H1 (cell line): ENCODE data around the gene AGPAT4. TPM values are rescaled to one million over a fixed set of nuclear protein-coding genes. Genes with fewer than 3 reads are reported as not detected.

Source experiments
- CTCF ChIA-PET: fragments of 300-600 bp; sonication (Branson Sonifier 250); formaldehyde crosslinking; loops from one replicate; lab custom pipeline; 2021; ENCODE audit not compliant: partially characterized antibody; lab: Charles Lee
- POLR2A ChIA-PET: fragments of 300-600 bp; sonication (Branson Sonifier 250); formaldehyde crosslinking; loops from one replicate; lab custom pipeline; 2021; ENCODE audit warnings: inconsistent platforms; ENCODE audit not compliant: partially characterized antibody; lab: Charles Lee
- DNase-seq, 2 experiments: peaks; one replicate each; pipeline versions ENCODE4 v3.0.0 to v3.0.0-alpha.2; 2010 to 2022; ENCODE audit warnings: low spot score in 2 of 2, low read depth in 1 of 2, mixed read lengths in 1 of 2
- FAIRE-seq: peaks from 2 replicates; lab custom pipeline; 2011; peaks lifted over from hg19 to GRCh38; lab: Jason Lieb, UNC
- H2AFZ ChIP-seq: 2 replicates; pipeline ENCODE4 v1.8.1; 2012; ENCODE audit warnings: low read length, inconsistent platforms
- H2AK5ac ChIP-seq: 2 replicates; pipeline ENCODE4 v1.6.1; 2013; ENCODE audit warnings: low read depth, low read length
- H2BK120ac ChIP-seq: replicated peaks from 2 replicates; pipeline ENCODE3; 2013; ENCODE audit warnings: low read depth, low read length, inconsistent platforms
- H2BK12ac ChIP-seq: 2 replicates; pipeline ENCODE4 v1.6.1; 2013; ENCODE audit warnings: low read depth, low read length
- H2BK15ac ChIP-seq: 2 replicates; pipeline ENCODE4 v1.6.1; 2013; ENCODE audit warnings: low read length
- H2BK20ac ChIP-seq: 2 replicates; pipeline ENCODE4 v1.6.1; 2013; ENCODE audit warnings: low read length
- H2BK5ac ChIP-seq: 2 replicates; pipeline ENCODE4 v1.6.1; 2013; ENCODE audit warnings: low read depth, low read length
- H3K14ac ChIP-seq: 2 replicates; pipeline ENCODE4 v1.6.1; 2013; ENCODE audit warnings: inconsistent platforms; ENCODE audit not compliant: insufficient read length
- H3K18ac ChIP-seq: 2 replicates; pipeline ENCODE4 v1.6.1; 2013; ENCODE audit warnings: low read length; ENCODE audit errors: extremely low read depth
- H3K23ac ChIP-seq: 2 replicates; pipeline ENCODE4 v1.6.1; 2013; ENCODE audit warnings: inconsistent platforms; ENCODE audit not compliant: insufficient read length
- H3K23me2 ChIP-seq: 2 replicates; pipeline ENCODE4 v1.6.1; 2013; ENCODE audit warnings: low read depth, low read length
- H3K27ac ChIP-seq: 2 replicates; pipeline ENCODE4 v1.6.1; 2011; ENCODE audit warnings: low read depth, low read length, inconsistent platforms
- H3K27me3 ChIP-seq, 4 experiments: replicated peaks in 1 of 4; 1 replicate in 1 of 4; 2 replicates in 3 of 4; pipeline versions ENCODE4 v1.6.1 to v1.8.1; 2011 to 2013; ENCODE audit warnings: low read length in 3 of 4, mild to moderate bottlenecking in 3 of 4, inconsistent platforms in 2 of 4, mixed read lengths in 2 of 4, moderate library complexity in 1 of 4; ENCODE audit not compliant: control insufficient read depth in 3 of 4, insufficient read depth in 3 of 4; ENCODE audit errors: extremely low read depth in 1 of 4
- H3K36me3 ChIP-seq, 4 experiments: 2 replicates each; pipeline versions ENCODE4 v1.6.1 to v1.8.1; 2011 to 2013; ENCODE audit warnings: mild to moderate bottlenecking in 4 of 4, low read length in 3 of 4, moderate library complexity in 2 of 4, control low read depth in 1 of 4, inconsistent platforms in 1 of 4; ENCODE audit not compliant: insufficient read depth in 4 of 4, control insufficient read depth in 2 of 4
- H3K4ac ChIP-seq: replicated peaks from 2 replicates; pipeline ENCODE3; 2013; ENCODE audit warnings: low read length, low read depth, mixed read lengths, inconsistent platforms; ENCODE audit not compliant: insufficient read length
- H3K4me1 ChIP-seq, 4 experiments: replicated peaks in 1 of 4; 1 replicate in 1 of 4; 2 replicates in 3 of 4; pipeline versions ENCODE4 v1.6.1 to v1.8.1; 2011 to 2013; ENCODE audit warnings: low read length in 3 of 4, inconsistent platforms in 2 of 4, mixed read lengths in 1 of 4; ENCODE audit not compliant: insufficient read depth in 4 of 4, control insufficient read depth in 3 of 4
- H3K4me2 ChIP-seq, 2 experiments: 2 replicates each; pipeline versions ENCODE4 v1.6.1 to v1.8.1; 2011 to 2013; ENCODE audit warnings: low read depth in 2 of 2, low read length in 2 of 2, control low read depth in 1 of 2, inconsistent platforms in 1 of 2, mild to moderate bottlenecking in 1 of 2; ENCODE audit not compliant: insufficient read depth in 1 of 2
- H3K4me3 ChIP-seq, 4 experiments: fragments of 200-600, 300-600 bp in 1 of 4; sonication (generic), shearing (Covaris generic), sonication (Bioruptor Twin) in 1 of 4; 2 replicates each; pipeline versions ENCODE4 v1.5.1 to v1.8.1; 2011 to 2016; ENCODE audit warnings: low read length in 4 of 4, low read depth in 3 of 4, control low read depth in 2 of 4, inconsistent platforms in 2 of 4, mild to moderate bottlenecking in 2 of 4, mixed read lengths in 1 of 4, moderate library complexity in 1 of 4; ENCODE audit not compliant: insufficient read depth in 2 of 4; ENCODE audit errors: extremely low read depth in 1 of 4
- H3K56ac ChIP-seq: replicated peaks from 2 replicates; pipeline ENCODE3; 2013; ENCODE audit warnings: low read depth, mild to moderate bottlenecking, mixed read lengths, low read length, inconsistent platforms; ENCODE audit not compliant: insufficient read length
- H3K79me1 ChIP-seq: 2 replicates; pipeline ENCODE4 v1.6.1; 2013; ENCODE audit warnings: low read depth, low read length, control low read depth
- H3K79me2 ChIP-seq, 2 experiments: 2 replicates each; pipeline versions ENCODE4 v1.6.1 to v1.8.1; 2012 to 2013; ENCODE audit warnings: low read length in 2 of 2, mild to moderate bottlenecking in 2 of 2, inconsistent platforms in 1 of 2; ENCODE audit not compliant: insufficient read depth in 2 of 2, control insufficient read depth in 1 of 2
- H3K9ac ChIP-seq, 4 experiments: replicated peaks in 1 of 4; 1 replicate in 1 of 4; 2 replicates in 3 of 4; pipeline versions ENCODE4 v1.6.1 to v1.8.1; 2011 to 2013; ENCODE audit warnings: low read depth in 3 of 4, low read length in 3 of 4, control low read depth in 2 of 4, mild to moderate bottlenecking in 2 of 4, moderate library complexity in 2 of 4, inconsistent platforms in 1 of 4; ENCODE audit errors: extremely low read depth in 1 of 4
- H3K9me3 ChIP-seq, 2 experiments: 2 replicates each; pipeline versions ENCODE4 v1.6.1 to v1.8.1; 2012 to 2013; ENCODE audit warnings: mild to moderate bottlenecking in 2 of 2, moderate library complexity in 2 of 2, control low read depth in 1 of 2, inconsistent platforms in 1 of 2, low read depth in 1 of 2, low read length in 1 of 2, mixed read lengths in 1 of 2; ENCODE audit not compliant: insufficient read depth in 2 of 2
- H4K20me1 ChIP-seq, 2 experiments: replicated peaks in 1 of 2; 2 replicates each; pipeline versions ENCODE3 to v1.8.1; 2011 to 2013; ENCODE audit warnings: inconsistent platforms in 2 of 2, low read length in 2 of 2, mild to moderate bottlenecking in 1 of 2; ENCODE audit not compliant: insufficient read depth in 2 of 2, control insufficient read depth in 1 of 2
- H4K5ac ChIP-seq: 2 replicates; pipeline ENCODE4 v1.6.1; 2013; ENCODE audit warnings: low read length, low read depth, mixed read lengths, inconsistent platforms; ENCODE audit not compliant: insufficient read length
- H4K8ac ChIP-seq: 2 replicates; pipeline ENCODE4 v1.8.0; 2013; ENCODE audit warnings: mild to moderate bottlenecking, moderate library complexity, low read length, inconsistent platforms; ENCODE audit not compliant: insufficient read depth; ENCODE audit errors: extremely low read depth
- H4K91ac ChIP-seq: replicated peaks from 2 replicates; pipeline ENCODE3; 2013; ENCODE audit warnings: low read length, mixed read lengths, inconsistent platforms; ENCODE audit not compliant: insufficient read length
- ATF3 ChIP-seq: IDR thresholded peaks from 2 replicates; pipeline ENCODE4 v1.6.1; 2011; ENCODE audit warnings: low read depth, mild to moderate bottlenecking, low read length; ENCODE audit not compliant: insufficient read depth
- CBX5 ChIP-seq: fragments of 300-800, 300-1000 bp; sonication (generic); IDR thresholded peaks from 2 replicates; pipeline ENCODE4 v1.7.1; 2016; ENCODE audit warnings: antibody characterized with exemption, low read length, low read depth
- CREB1 ChIP-seq: IDR thresholded peaks from 2 replicates; pipeline ENCODE4 v1.6.1; 2012; ENCODE audit warnings: inconsistent platforms
- HDAC2 ChIP-seq, 2 experiments: fragments of 300-600 bp in 1 of 2; sonication (generic) in 1 of 2; IDR thresholded peaks; 2 replicates each; pipeline ENCODE4 v1.6.1; 2011 to 2012; ENCODE audit warnings: low read depth in 2 of 2, low read length in 2 of 2, mild to moderate bottlenecking in 2 of 2, moderate library complexity in 2 of 2, borderline replicate concordance in 1 of 2, inconsistent platforms in 1 of 2
- KDM1A ChIP-seq: fragments of 200-600, 300-600 bp; sonication (generic); IDR thresholded peaks from 2 replicates; pipeline ENCODE4 v1.7.1; 2016; ENCODE audit warnings: mild to moderate bottlenecking, low read length, borderline replicate concordance
- KDM4A ChIP-seq: IDR thresholded peaks from one replicate; pipeline ENCODE4 v1.7.1; 2012; ENCODE audit warnings: low read depth, mild to moderate bottlenecking, moderate library complexity, low read length, inconsistent platforms; ENCODE audit not compliant: severe bottlenecking
- TAF1 ChIP-seq: IDR thresholded peaks from 2 replicates; pipeline ENCODE4 v1.6.1; 2011; ENCODE audit warnings: mild to moderate bottlenecking, low read depth, low read length
- WGBS, 2 experiments: shearing (Covaris generic) in 1 of 2; methylation state at CpG; one replicate each; pipeline versions ENCODE4 v1.1.6 to v1.1.7; 2013 to 2015; ENCODE audit warnings: low lambda C conversion rate in 2 of 2, mixed read lengths in 2 of 2, inconsistent platforms in 1 of 2, low coverage in 1 of 2, missing lambda C conversion rate in 1 of 2; ENCODE audit not compliant: insufficient replicate concordance in 2 of 2, insufficient coverage in 1 of 2, insufficient read length in 1 of 2; ENCODE audit errors: extremely low coverage in 1 of 2, missing lambda C conversion rate in 1 of 2; 5-methylcytosine and 5-hydroxymethylcytosine counted together
- polyA plus RNA-seq, 7 experiments: library from polyadenylated mRNA; depleted of rRNA in 3 of 7; stranded (reverse) in 5 of 7; unstranded in 2 of 7; fragments of >200 nt in 5 of 7; fragments of 200-250 nt in 2 of 7; gene quantifications; 1 replicate in 5 of 7; 2 replicates in 1 of 7; 4 replicates in 1 of 7; pipeline versions ENCODE4 v1.2.1 to v1.2.3, GENCODE V29; 2011 to 2013; ENCODE audit warnings: missing spikeins in 2 of 7, mixed read lengths in 2 of 7
- total RNA-seq: library from RNA; stranded (reverse); fragmentation: NEBNext Ultra II Directional; extraction: Animal tissue kit (Norgen Biotek cat#: 25700); gene quantifications from 2 replicates; pipeline ENCODE4 v1.2.1, GENCODE V29; 2021
- TF ChIP-seq, protein P1 (sequence below), 3 experiments: IDR thresholded peaks; 1 replicate in 2 of 3; 2 replicates in 1 of 3; pipeline versions ENCODE4 v1.5.1 to v1.6.1; 2011; ENCODE audit warnings: low read length in 3 of 3, mild to moderate bottlenecking in 3 of 3, inconsistent platforms in 2 of 3, low read depth in 1 of 3, moderate library complexity in 1 of 3; ENCODE audit not compliant: insufficient read depth in 1 of 3; ENCODE audit errors: control extremely low read depth in 1 of 3

The AGPAT4 gene
- total and polyA plus RNA-seq, 2 of the 8 experiments (the other 6 are each of a cell fraction or from before 2014, with no cell fraction given), result 13.5 to 23.8 TPM

DNA sequence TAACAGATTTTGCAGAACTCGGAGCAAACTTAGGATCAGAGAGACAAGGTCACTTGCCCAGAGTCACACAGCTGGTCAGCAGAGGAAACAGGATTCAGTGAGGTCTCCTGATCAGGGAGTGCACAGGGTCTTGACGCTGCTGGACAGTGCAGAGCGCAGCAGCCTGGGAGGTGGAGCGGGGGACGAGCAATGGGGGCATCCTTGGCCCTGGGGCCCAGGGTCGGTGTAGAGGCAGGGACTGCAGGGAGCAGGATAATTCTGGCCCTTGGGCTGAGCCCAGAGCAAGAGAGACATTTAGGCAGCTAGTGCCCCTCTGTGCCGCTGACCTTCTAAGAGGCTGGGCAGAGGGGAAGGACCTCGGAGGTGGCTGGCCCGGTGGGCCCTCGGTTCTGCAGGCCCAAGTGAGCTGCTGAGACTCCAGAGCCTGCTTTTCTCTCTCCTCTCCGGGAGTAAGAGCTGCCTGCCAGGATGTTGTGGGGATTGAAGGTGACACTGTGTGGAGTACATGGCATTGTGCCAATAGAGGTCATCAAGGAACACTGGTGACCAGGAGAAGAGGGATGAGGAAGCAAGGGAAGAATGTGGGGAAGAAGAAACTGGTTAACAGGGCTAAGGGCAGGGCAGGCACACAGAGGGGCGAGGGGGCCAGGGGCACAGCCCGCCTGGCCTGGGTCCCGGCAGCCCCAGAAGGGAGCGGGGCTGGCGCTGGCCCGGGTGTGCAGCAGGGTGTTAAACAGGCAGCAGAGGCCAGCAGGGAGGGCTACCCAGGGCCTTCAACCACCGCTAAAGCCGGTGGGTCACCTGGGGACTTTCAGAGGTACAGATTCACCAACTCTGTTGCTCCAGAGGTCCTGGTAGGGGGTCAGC, 122.0 kb downstream of the AGPAT4 start:
- ChIA-PET CTCF (interaction anchor here (0.7 to 5.8 kb wide), 12 partner anchors 8 to 222 kb away, joined by 3 to 40 read pairs (median 6); no protein-coding TSS in a partner anchor), POLR2A (no interaction called here)
- DNase-seq (no peak), FAIRE-seq (no peak)
- H4K5ac ChIP-seq, result no peak overlapping the region
- H3K4me2 ChIP-seq, result no peak overlapping the region
- no peak overlapping the region for H2BK5ac ChIP-seq
- WGBS, 2 experiments, result 92% methylated on average over 15 of the region's 19 CpGs; no CpG with 5 or more reads in 1 of the 2 experiments
- H3K79me2 ChIP-seq, result no peaks in the 10 kb centered on the region
- H4K91ac ChIP-seq, result no peak overlapping the region
- no peak overlapping the region for H3K18ac ChIP-seq
- no peak overlapping the region for H2BK12ac ChIP-seq
- no peak overlapping the region for H3K14ac ChIP-seq
- H3K4me3 ChIP-seq, result no peak overlapping the region
- H2AFZ ChIP-seq, result no peak overlapping the region
- peak overlapping the region; percentile 19; the same call in 1 of the 2 replicates for H4K8ac ChIP-seq
- peaks cover 2 to 7% of the 10 kb centered on the region in 2 experiments for H4K20me1 ChIP-seq
- no peak overlapping the region for H3K56ac ChIP-seq
- H3K9me3 ChIP-seq, result 0 out of 4 replicates have a peak, but pooled peaks cover 0 to under 1% of the 10 kb centered on the region in 2 experiments
- H3K4me1 ChIP-seq, result no peaks in the 10 kb centered on the region
- H3K9ac ChIP-seq, result no peak overlapping the region
- H3K79me1 ChIP-seq, result no peaks in the 10 kb centered on the region; the same call in 1 of the 2 replicates
- no peaks in the 10 kb centered on the region for H3K27me3 ChIP-seq
- peaks cover 0 to 21% (median 8%) of the 10 kb centered on the region in 4 experiments; a peak in 6 of 8 replicates for H3K36me3 ChIP-seq
- H2AK5ac ChIP-seq, result no peak overlapping the region
- H3K4ac ChIP-seq, result no peak overlapping the region
- no peak overlapping the region for H3K23ac ChIP-seq
- H2BK20ac ChIP-seq, result no peak overlapping the region
- H3K23me2 ChIP-seq, result no peaks in the 10 kb centered on the region
- H2BK15ac ChIP-seq, result no peak overlapping the region
- H3K27ac ChIP-seq, result no peak overlapping the region
- no peak overlapping the region for H2BK120ac ChIP-seq
- TF ChIP-seq KDM4A, result no peak
- TF ChIP-seq ATF3, result no peak
- TF ChIP-seq CREB1, result no peak
- TF ChIP-seq TAF1, result no peak
- TF ChIP-seq HDAC2 (IDR thresholded peaks at IDR 0.05; ENCODE audit: borderline replicate concordance in 1 of 2, low read depth in 2 of 2, low read length in 2 of 2), result no peak
- TF ChIP-seq CBX5, result no peak
- TF ChIP-seq, protein P1, sequence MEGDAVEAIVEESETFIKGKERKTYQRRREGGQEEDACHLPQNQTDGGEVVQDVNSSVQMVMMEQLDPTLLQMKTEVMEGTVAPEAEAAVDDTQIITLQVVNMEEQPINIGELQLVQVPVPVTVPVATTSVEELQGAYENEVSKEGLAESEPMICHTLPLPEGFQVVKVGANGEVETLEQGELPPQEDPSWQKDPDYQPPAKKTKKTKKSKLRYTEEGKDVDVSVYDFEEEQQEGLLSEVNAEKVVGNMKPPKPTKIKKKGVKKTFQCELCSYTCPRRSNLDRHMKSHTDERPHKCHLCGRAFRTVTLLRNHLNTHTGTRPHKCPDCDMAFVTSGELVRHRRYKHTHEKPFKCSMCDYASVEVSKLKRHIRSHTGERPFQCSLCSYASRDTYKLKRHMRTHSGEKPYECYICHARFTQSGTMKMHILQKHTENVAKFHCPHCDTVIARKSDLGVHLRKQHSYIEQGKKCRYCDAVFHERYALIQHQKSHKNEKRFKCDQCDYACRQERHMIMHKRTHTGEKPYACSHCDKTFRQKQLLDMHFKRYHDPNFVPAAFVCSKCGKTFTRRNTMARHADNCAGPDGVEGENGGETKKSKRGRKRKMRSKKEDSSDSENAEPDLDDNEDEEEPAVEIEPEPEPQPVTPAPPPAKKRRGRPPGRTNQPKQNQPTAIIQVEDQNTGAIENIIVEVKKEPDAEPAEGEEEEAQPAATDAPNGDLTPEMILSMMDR (IDR thresholded peaks at IDR 0.05; ENCODE audit: control extremely low read depth in 1 of 3, insufficient read depth in 1 of 3, low read depth in 1 of 3, low read length in 3 of 3), result no peak
- TF ChIP-seq KDM1A, result no peak
